KOPT-K1 (cell line): ENCODE data around the gene TBC1D23.
"Not testable (repeated sequence)": the region's sequence is repeated elsewhere in the genome, so short reads cannot be mapped to it uniquely, and the experiment has no call there.

ENCODE experiments used
- H3K27ac ChIP-seq: fragments of 200-600 bp; sonication (generic); 2 replicates; pipeline ENCODE4 v1.5.1; 2016; ENCODE audit warnings: antibody characterized with exemption, mild to moderate bottlenecking, low read depth, low read length; ENCODE audit not compliant: poor library complexity, severe bottlenecking
- H3K36me3 ChIP-seq: fragments of 200-600 bp; sonication (generic); 2 replicates; pipeline ENCODE4 v1.5.1; 2017; ENCODE audit warnings: antibody characterized with exemption, mild to moderate bottlenecking, low read length, moderate library complexity; ENCODE audit not compliant: insufficient read depth
- H3K9me3 ChIP-seq: fragments of 200-600 bp; sonication (generic); 2 replicates; pipeline ENCODE4 v1.5.1; 2017; ENCODE audit warnings: antibody characterized with exemption, low read length, mild to moderate bottlenecking; ENCODE audit not compliant: insufficient read depth, poor library complexity, severe bottlenecking

The TBC1D23 gene

GRCh38 chr3:100268156-100268555 is 7.4 kb downstream of the TBC1D23 start:
- H3K9me3 ChIP-seq: no peaks in the 10 kb centered on the region
- no peak overlapping the region for H3K27ac ChIP-seq
- no peaks in the 10 kb centered on the region for H3K36me3 ChIP-seq

- no peaks in the 10 kb centered on the region for H3K9me3 ChIP-seq
- H3K27ac ChIP-seq: no peak overlapping the region
- no peaks in the 10 kb centered on the region for H3K36me3 ChIP-seq
These were observed 8.2 kb downstream of the TBC1D23 start for GRCh38 chr3:100269001-100269400.

GRCh38 chr3:100269410-100270214 is 8.8 kb downstream of the TBC1D23 start:
- H3K27ac ChIP-seq: no peak overlapping the region

GRCh38 chr3:100270215-100270583 is 9.4 kb downstream of the TBC1D23 start:
- H3K9me3 ChIP-seq: no peaks in the 10 kb centered on the region
- no peaks in the 10 kb centered on the region for H3K36me3 ChIP-seq
- no peak overlapping the region for H3K27ac ChIP-seq

More at GRCh38 chr3:100269410-100270214, 8.8 kb downstream of the TBC1D23 start:
- Histone ChIP-seq H3K36me3 (no peaks in the 10 kb centered on the region), H3K9me3 (no peaks in the 10 kb centered on the region)

GRCh38 chr3:100271522-100271921 is 10.7 kb downstream of the TBC1D23 start:
- Histone ChIP-seq H3K9me3 (no peaks in the 10 kb centered on the region), H3K27ac (no peak overlapping the region), H3K36me3 (no peaks in the 10 kb centered on the region)

GRCh38 chr3:100272797-100273611 is 12.2 kb downstream of the TBC1D23 start:
- not testable (repeated sequence) for H3K27ac ChIP-seq, H3K9me3 ChIP-seq, H3K36me3 ChIP-seq

GRCh38 chr3:100274361-100274760 is 13.6 kb downstream of the TBC1D23 start:
- no peaks in the 10 kb centered on the region for H3K36me3 ChIP-seq
- H3K27ac ChIP-seq: no peak overlapping the region
- H3K9me3 ChIP-seq: no peaks in the 10 kb centered on the region

GRCh38 chr3:100277255-100277800 is 16.5 kb downstream of the TBC1D23 start:
- no peaks in the 10 kb centered on the region; the same call in 1 of the 2 replicates for H3K36me3 ChIP-seq
- H3K9me3 ChIP-seq: no peaks in the 10 kb centered on the region
- no peak overlapping the region for H3K27ac ChIP-seq

- Histone ChIP-seq H3K36me3 (no peaks in the 10 kb centered on the region; the same call in 1 of the 2 replicates), H3K9me3 (no peaks in the 10 kb centered on the region), H3K27ac (no peak overlapping the region)
These were observed 18.1 kb downstream of the TBC1D23 start for GRCh38 chr3:100278910-100279309.

GRCh38 chr3:100288288-100288894 is 27.6 kb downstream of the TBC1D23 start:
- Histone ChIP-seq H3K36me3 (peaks cover 34% of the 10 kb centered on the region), H3K9me3 (no peaks in the 10 kb centered on the region), H3K27ac (no peak overlapping the region)

- Histone ChIP-seq H3K36me3 (peaks cover 34% of the 10 kb centered on the region), H3K27ac (no peak overlapping the region), H3K9me3 (no peaks in the 10 kb centered on the region)
These were observed 28.5 kb downstream of the TBC1D23 start for GRCh38 chr3:100289339-100289738.

- Histone ChIP-seq H3K9me3 (no peaks in the 10 kb centered on the region), H3K27ac (no peak overlapping the region), H3K36me3 (peaks cover 33% of the 10 kb centered on the region)
These were observed 34.3 kb downstream of the TBC1D23 start for GRCh38 chr3:100295089-100295488.

- Histone ChIP-seq H3K27ac (no peak overlapping the region), H3K9me3 (no peaks in the 10 kb centered on the region), H3K36me3 (peaks cover 36% of the 10 kb centered on the region)
These were observed 37.0 kb downstream of the TBC1D23 start for GRCh38 chr3:100297784-100298183.

- H3K36me3 ChIP-seq: peaks cover 38% of the 10 kb centered on the region
- H3K27ac ChIP-seq: no peak overlapping the region
- no peaks in the 10 kb centered on the region for H3K9me3 ChIP-seq
These were observed 38.2 kb downstream of the TBC1D23 start for GRCh38 chr3:100299016-100299415.

GRCh38 chr3:100306695-100307094 is 45.9 kb downstream of the TBC1D23 start:
- peaks cover 26% of the 10 kb centered on the region for H3K36me3 ChIP-seq
- no peak overlapping the region for H3K27ac ChIP-seq
- H3K9me3 ChIP-seq: no peaks in the 10 kb centered on the region
